K562 (cell line): ENCODE measurements around the gene KCTD15. TPM values are rescaled to one million over a fixed set of nuclear protein-coding genes. Genes with fewer than 3 reads are reported as not detected.
"Not testable (repeated sequence)": the region's sequence is repeated elsewhere in the genome, so short reads cannot be mapped to it uniquely, and the experiment has no call there.

ENCODE experiments used
- ATAC-seq: fragments of 200-7000 bp; cut with Tn5 transposase; 3 replicates; pipeline ENCODE4 v1.9.1; 2020; ENCODE audit warnings: moderate library complexity
- BruUV-seq: library from RNA; stranded (reverse); fragments of 400-500 nt; replicated peaks from 2 replicates; lab custom pipeline; 2021; lab: Mats Ljungman, UMichigan
- CTCF ChIA-PET: fragments of 300-600 bp; formaldehyde crosslinking; extraction: SDS; loops from one replicate; lab custom pipeline; 2021; ENCODE audit warnings: low intra/inter-chr PET ratio; lab: Yijun Ruan, JAX
- POLR2A ChIA-PET: fragments of 300-600, 350-650 bp; sonication (Branson Sonifier 250); formaldehyde crosslinking; extraction: SDS; loops from one replicate; lab custom pipeline; 2021; ENCODE audit warnings: antibody characterized with exemption, inconsistent platforms; lab: Yijun Ruan, JAX
- DNase-seq, 4 experiments: peaks; one replicate each; pipeline versions ENCODE4 v3.0.0 to v3.0.0-alpha.2; 2011 to 2018; ENCODE audit warnings: low spot score in 3 of 4, mixed read lengths in 3 of 4; ENCODE audit errors: extremely low read depth in 1 of 4
- FAIRE-seq: peaks from 2 replicates; lab custom pipeline; 2011; peaks lifted over from hg19 to GRCh38; lab: Jason Lieb, UNC
- H2AFZ ChIP-seq: 2 replicates; pipeline ENCODE4 v1.6.0; 2011; ENCODE audit warnings: low read depth, low read length, control low read depth, inconsistent platforms
- H3K27ac ChIP-seq: fragments of 200-600 bp; 3 replicates; pipeline ENCODE4 v1.8.0; 2011; ENCODE audit warnings: low read depth, mild to moderate bottlenecking, control low read depth, inconsistent platforms, low read length, moderate library complexity, mixed read lengths; ENCODE audit errors: extremely low read depth
- H3K27me3 ChIP-seq, 2 experiments: fragments of 300-600 bp in 1 of 2; 2 replicates in 1 of 2; 3 replicates in 1 of 2; pipeline versions ENCODE4 v1.6.0 to v1.8.0; 2011; ENCODE audit warnings: inconsistent platforms in 2 of 2, low read length in 2 of 2, mild to moderate bottlenecking in 1 of 2, mixed read lengths in 1 of 2, moderate library complexity in 1 of 2; ENCODE audit not compliant: control insufficient read depth in 2 of 2, insufficient read depth in 2 of 2
- H3K36me3 ChIP-seq: fragments of 300-600 bp; 3 replicates; pipeline ENCODE4 v1.8.0; 2011; ENCODE audit warnings: mild to moderate bottlenecking, low read length, inconsistent platforms; ENCODE audit not compliant: control insufficient read depth, insufficient read depth
- H3K4me1 ChIP-seq, 2 experiments: fragments of 200-600 bp in 1 of 2; replicated peaks in 1 of 2; 2 replicates in 1 of 2; 3 replicates in 1 of 2; pipeline versions ENCODE4 v1.5.1 to v1.8.0; 2011; ENCODE audit warnings: inconsistent platforms in 2 of 2, low read length in 2 of 2, mild to moderate bottlenecking in 1 of 2, mixed read lengths in 1 of 2, moderate library complexity in 1 of 2; ENCODE audit not compliant: control insufficient read depth in 2 of 2, insufficient read depth in 2 of 2
- H3K4me2 ChIP-seq: 2 replicates; pipeline ENCODE4 v1.6.1; 2011; ENCODE audit warnings: low read length, control low read depth, inconsistent platforms, mixed read lengths; ENCODE audit not compliant: insufficient read depth
- H3K4me3 ChIP-seq: fragments of 200-600 bp; sonication (generic), shearing (Covaris generic); 2 replicates; pipeline ENCODE4 v1.5.1; 2016; ENCODE audit warnings: control low read depth, inconsistent platforms
- H3K79me2 ChIP-seq: fragments of 200-600 bp; 3 replicates; pipeline ENCODE4 v1.8.0; 2011; ENCODE audit warnings: low read length, inconsistent platforms; ENCODE audit not compliant: control insufficient read depth, insufficient read depth
- H3K9ac ChIP-seq, 2 experiments: 2 replicates each; pipeline versions ENCODE4 v1.6.0 to v1.6.1; 2011; ENCODE audit warnings: low read depth in 2 of 2, low read length in 2 of 2, control low read depth in 1 of 2, inconsistent platforms in 1 of 2, mild to moderate bottlenecking in 1 of 2, mixed read lengths in 1 of 2; ENCODE audit not compliant: insufficient read depth in 1 of 2
- H3K9me1 ChIP-seq: one replicate; pipeline ENCODE4 v1.6.0; 2011; ENCODE audit warnings: inconsistent platforms, mild to moderate bottlenecking, low read length, moderate library complexity; ENCODE audit not compliant: control insufficient read depth, insufficient read depth
- H3K9me3 ChIP-seq: replicated peaks from 2 replicates; pipeline ENCODE4 v1.5.1; 2011; ENCODE audit warnings: low read depth, low read length, inconsistent platforms; ENCODE audit not compliant: control insufficient read depth, insufficient read depth
- H4K20me1 ChIP-seq: replicated peaks from 2 replicates; pipeline ENCODE4 v1.6.1; 2011; ENCODE audit warnings: low read length, inconsistent platforms, mixed read lengths; ENCODE audit not compliant: control insufficient read depth, insufficient read depth
- CREBBP ChIP-seq: IDR thresholded peaks from one replicate; pipeline ENCODE4 v1.6.1; 2012; ENCODE audit warnings: low read depth, mild to moderate bottlenecking, control low read depth, inconsistent platforms, low read length
- STAT5B ChIP-seq: fragments of 250-450 bp; sonication (Bioruptor Pico); IDR thresholded peaks from 2 replicates; pipeline ENCODE4 v1.8.0; 2021; ENCODE audit warnings: mild to moderate bottlenecking, inconsistent platforms
- WGBS: fragments of 100-300 bp; shearing (Covaris generic); methylation state at CpG from one replicate; pipeline ENCODE4 v1.1.6; 2016; ENCODE audit warnings: low coverage, mixed read lengths; ENCODE audit not compliant: insufficient coverage; ENCODE audit errors: missing lambda C conversion rate; 5-methylcytosine and 5-hydroxymethylcytosine counted together
- in situ Hi-C: fragments of 300-500 bp; cut with MboI; formaldehyde crosslinking; loops from 4 replicates; pipeline ENCODE4 v1.15.0; 2018; ENCODE audit warnings: inconsistent platforms, mixed read lengths
- intact Hi-C: fragments of 100-400 bp; cut with micrococcal nuclease; formaldehyde crosslinking; loops from 2 replicates; pipeline ENCODE4 v1.14.2; 2022
- polyA plus RNA-seq, 8 experiments: library from polyadenylated mRNA; depleted of rRNA in 4 of 8; stranded (reverse) in 5 of 8; unstranded in 3 of 8; fragments of >200 nt; fragmentation: Nextera tagmentation in 2 of 8; fragmentation: Illumina TruSeq in 1 of 8; extraction: Ambion mirVana in 2 of 8; extraction: Trizol in 1 of 8; gene quantifications; 2 replicates each; pipeline versions ENCODE4 v1.2.1 to v1.2.3, GENCODE V29; 2011 to 2014; ENCODE audit warnings: inconsistent platforms in 1 of 8, missing spikeins in 1 of 8
- total RNA-seq, 7 experiments: library from RNA; depleted of rRNA in 6 of 7; stranded (reverse); fragments of >200 nt in 6 of 7; fragmentation: Illumina TruSeq in 2 of 7; extraction: Trizol in 2 of 7; gene quantifications; 2 replicates each; pipeline versions ENCODE4 v1.2.1 to v1.2.3, GENCODE V29; 2011 to 2021; ENCODE audit warnings: low replicate concordance in 1 of 7

The KCTD15 gene
- total and polyA plus RNA-seq, 9 of the 15 experiments (the other 6 are each of a cell fraction or from before 2014, with no cell fraction given), result 1.7 to 49.0 (median 11.8) TPM

DNA sequence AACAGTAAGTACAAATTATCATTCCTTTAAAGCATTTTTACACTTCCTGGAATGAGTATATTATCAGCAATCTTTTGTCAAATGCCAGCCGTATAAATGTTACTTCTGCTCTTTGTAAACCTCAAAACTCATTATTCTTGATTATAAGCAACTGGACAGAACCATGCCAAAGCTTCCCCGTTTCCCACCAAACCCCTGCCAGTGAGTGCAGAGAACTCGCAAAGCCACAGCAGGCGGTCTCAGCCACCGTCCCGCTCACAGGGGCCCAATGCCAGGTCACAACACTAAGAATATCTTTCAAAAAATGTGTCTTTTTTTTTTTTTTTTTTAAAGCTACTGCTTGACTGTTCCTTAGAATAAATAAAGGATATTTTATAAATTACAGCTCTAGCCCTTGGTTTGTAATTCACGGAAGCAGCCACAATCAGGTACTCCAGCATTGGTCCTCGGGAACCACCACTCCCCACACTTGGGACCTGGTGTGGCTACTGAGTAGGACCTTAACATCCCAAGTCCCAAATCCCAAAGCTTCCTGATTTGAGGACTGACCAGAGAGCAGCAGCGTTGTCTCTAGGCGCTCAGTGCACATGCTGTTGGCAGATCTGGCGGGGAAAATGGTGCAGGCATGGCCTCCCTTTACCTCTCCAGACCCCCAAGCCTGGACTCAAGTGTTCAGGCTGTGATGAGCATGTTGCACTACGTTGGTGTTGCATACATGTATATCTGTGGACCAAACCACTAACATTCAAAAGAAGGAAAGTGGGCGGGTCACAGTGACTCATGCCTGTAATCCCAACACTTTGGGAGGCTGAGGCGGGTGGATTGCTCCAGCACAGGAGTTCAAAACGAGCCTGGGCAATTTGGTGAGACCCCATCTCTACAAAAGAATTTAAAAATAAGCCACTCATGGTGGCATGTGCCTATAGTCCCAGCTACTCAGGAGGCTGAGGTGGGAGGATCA lies 19.0 kb downstream of the KCTD15 start (continued):
- TF ChIP-seq STAT5B (CRISPR knock-in tag), result no peak

- H2AFZ ChIP-seq, result no peak overlapping the region
- no peaks in the 10 kb centered on the region for H3K79me2 ChIP-seq
- no peaks in the 10 kb centered on the region for H3K9me3 ChIP-seq
- H3K4me2 ChIP-seq, result no peak overlapping the region
- ATAC-seq, result no peak
- intact Hi-C loops, result no loop called here
- H3K27me3 ChIP-seq, result no peaks in the 10 kb centered on the region
- H3K36me3 ChIP-seq, result 0 out of 3 replicates have a peak, but pooled peaks cover 3% of the 10 kb centered on the region
- TF ChIP-seq CREBBP, result no peak
- TF ChIP-seq, all 486 proteins: peak for 0
- no peaks in the 10 kb centered on the region for H3K9me1 ChIP-seq
- FAIRE-seq, result no peak
- DNase-seq, result peak in 1 of 4 experiments; percentile 3
- ChIA-PET CTCF (interaction anchor here (0.6 kb wide), 1 partner anchor 41 kb away, joined by 3 read pairs; no protein-coding TSS in a partner anchor), POLR2A (interaction anchor here (0.6 to 1.4 kb wide), 5 partner anchors 10 to 1016 kb away, joined by 3 to 6 read pairs (median 3); no protein-coding TSS in a partner anchor)
- no peak overlapping the region for H3K27ac ChIP-seq
- WGBS, result 76% methylated on average over 3 of the region's 4 CpGs
- no peak overlapping the region for H3K9ac ChIP-seq
- peaks cover 13 to 16% of the 10 kb centered on the region in 2 experiments; a peak in 4 of 5 replicates for H3K4me1 ChIP-seq
- H3K4me3 ChIP-seq, result no peak overlapping the region
- H4K20me1 ChIP-seq, result no peaks in the 10 kb centered on the region
- BruUV-seq, result no TSS peak
- in situ Hi-C loops, result no loop called here
These were observed 21.7 kb downstream of the KCTD15 start for GRCh38 chr19:33818411-33818810.

GRCh38 chr19:33819078-33819477 lies 22.4 kb downstream of the KCTD15 start:
- ChIA-PET CTCF (interaction anchor here (0.6 kb wide), 1 partner anchor 42 kb away, joined by 3 read pairs; no protein-coding TSS in a partner anchor), POLR2A (interaction anchor here (0.6 to 1.4 kb wide), 3 partner anchors 21 to 1015 kb away, joined by 3 to 6 read pairs (median 3); no protein-coding TSS in a partner anchor)
- H2AFZ ChIP-seq, H3K79me2 ChIP-seq, BruUV-seq, H4K20me1 ChIP-seq, H3K9me1 ChIP-seq, H3K27me3 ChIP-seq, DNase-seq, H3K36me3 ChIP-seq, H3K4me3 ChIP-seq, H3K27ac ChIP-seq, FAIRE-seq, H3K4me2 ChIP-seq, in situ Hi-C loops, intact Hi-C loops, H3K9ac ChIP-seq, H3K9me3 ChIP-seq, ATAC-seq: not testable (repeated sequence)
- H3K4me1 ChIP-seq, result peaks cover 13 to 16% of the 10 kb centered on the region in 2 experiments; a peak in 4 of 5 replicates
- 73% methylated on average over 6 of the region's 7 CpGs for WGBS
